HAP-1 (cell line): ENCODE results near the gene IRAK1BP1.

Experiments used
- DNase-seq, 2 experiments: peaks; one replicate each; pipeline ENCODE4 v3.0.0-alpha.2; 2016 to 2020; ENCODE audit warnings: low spot score in 2 of 2
- H3K27me3 ChIP-seq: fragments of 250-450 bp; sonication (Bioruptor Pico); 2 replicates; pipeline ENCODE4 v1.5.1; 2020; ENCODE audit warnings: low read depth, mild to moderate bottlenecking, moderate library complexity
- H3K36me3 ChIP-seq: fragments of 250-450 bp; sonication (Bioruptor Pico); replicated peaks from 2 replicates; pipeline ENCODE4 v1.5.1; 2020; ENCODE audit warnings: mild to moderate bottlenecking
- H3K4me1 ChIP-seq: fragments of 250-450 bp; sonication (Bioruptor Pico); 2 replicates; pipeline ENCODE4 v1.5.1; 2020; ENCODE audit warnings: mild to moderate bottlenecking
- H3K4me3 ChIP-seq: fragments of 250-450 bp; sonication (Bioruptor Pico); 2 replicates; pipeline ENCODE4 v1.5.1; 2020; ENCODE audit warnings: mild to moderate bottlenecking, moderate library complexity
- H3K9me3 ChIP-seq: fragments of 250-450 bp; sonication (Bioruptor Pico); 2 replicates; pipeline ENCODE4 v1.5.1; 2020; ENCODE audit warnings: mild to moderate bottlenecking, moderate library complexity
- in situ Hi-C: fragments of 300-500 bp; cut with MboI; formaldehyde crosslinking; loops from 3 replicates; pipeline ENCODE4 v1.14.3; 2020; ENCODE audit warnings: low sequenced_read_pairs, inconsistent platforms, mixed read lengths

Gene IRAK1BP1

GRCh38 chr6:78867370-78868040, at the start of gene IRAK1BP1:
Gene IRAK1BP1 (plus strand): TSS chr6:78867551. CDS start chr6:78867577, 26 bp downstream.
- H3K4me3 ChIP-seq, result peak within 1 kb of the TSS; percentile 71
- peak; percentile 82 to 91 for DNase-seq
- peaks cover 31% of the 10 kb centered on the region for H3K4me1 ChIP-seq
- H3K9me3 ChIP-seq, result no peaks in the 10 kb centered on the region
- in situ Hi-C loops, result no loop called here
- peaks cover 4% of the 10 kb centered on the region; the same call in 1 of the 2 replicates for H3K36me3 ChIP-seq
- H3K27me3 ChIP-seq, result no peaks in the 10 kb centered on the region

- in situ Hi-C loops, result no loop called here
- H3K36me3 ChIP-seq, result no peaks in the 10 kb centered on the region
- no peak overlapping the region for H3K4me3 ChIP-seq
- no peaks in the 10 kb centered on the region for H3K9me3 ChIP-seq
- no peaks in the 10 kb centered on the region for H3K27me3 ChIP-seq
- no peaks in the 10 kb centered on the region for H3K4me1 ChIP-seq
- DNase-seq, result no peak
These were observed 43.3 kb upstream of the IRAK1BP1 start for GRCh38 chr6:78824045-78824444.

GRCh38 chr6:78829407-78829806, 37.9 kb upstream of the IRAK1BP1 start:
- Histone ChIP-seq H3K27me3 (no peaks in the 10 kb centered on the region), H3K4me3 (no peak overlapping the region), H3K4me1 (no peaks in the 10 kb centered on the region), H3K9me3 (no peaks in the 10 kb centered on the region), H3K36me3 (no peaks in the 10 kb centered on the region)
- no peak for DNase-seq
- in situ Hi-C loops, result no loop called here

- in situ Hi-C loops, result no loop called here
- no peak overlapping the region for H3K4me3 ChIP-seq
- no peaks in the 10 kb centered on the region for H3K27me3 ChIP-seq
- no peaks in the 10 kb centered on the region for H3K36me3 ChIP-seq
- H3K9me3 ChIP-seq, result no peaks in the 10 kb centered on the region
- H3K4me1 ChIP-seq, result no peaks in the 10 kb centered on the region
- no peak for DNase-seq
These were observed 36.5 kb upstream of the IRAK1BP1 start for GRCh38 chr6:78830805-78831204.

GRCh38 chr6:78831492-78831891, 35.9 kb upstream of the IRAK1BP1 start:
- H3K9me3 ChIP-seq, result no peaks in the 10 kb centered on the region
- no peaks in the 10 kb centered on the region for H3K36me3 ChIP-seq
- in situ Hi-C loops, result no loop called here
- no peak overlapping the region for H3K4me3 ChIP-seq
- H3K27me3 ChIP-seq, result no peaks in the 10 kb centered on the region
- no peak for DNase-seq
- no peaks in the 10 kb centered on the region for H3K4me1 ChIP-seq

GRCh38 chr6:78832091-78832808, 35.1 kb upstream of the IRAK1BP1 start:
- Histone ChIP-seq H3K27me3 (no peaks in the 10 kb centered on the region), H3K36me3 (no peaks in the 10 kb centered on the region), H3K4me3 (no peak overlapping the region), H3K9me3 (no peaks in the 10 kb centered on the region), H3K4me1 (no peaks in the 10 kb centered on the region)
- in situ Hi-C loops, result no loop called here
- no peak for DNase-seq

GRCh38 chr6:78835817-78836216, 31.5 kb upstream of the IRAK1BP1 start:
- no peak for DNase-seq
- in situ Hi-C loops, result no loop called here
- no peaks in the 10 kb centered on the region for H3K36me3 ChIP-seq
- no peaks in the 10 kb centered on the region for H3K9me3 ChIP-seq
- H3K27me3 ChIP-seq, result no peaks in the 10 kb centered on the region
- no peak overlapping the region for H3K4me3 ChIP-seq
- H3K4me1 ChIP-seq, result peaks cover under 1% of the 10 kb centered on the region; the same call in 1 of the 2 replicates

GRCh38 chr6:78836598-78836997, 30.8 kb upstream of the IRAK1BP1 start:
- Histone ChIP-seq H3K27me3 (no peaks in the 10 kb centered on the region), H3K9me3 (no peaks in the 10 kb centered on the region), H3K36me3 (no peaks in the 10 kb centered on the region), H3K4me1 (peaks cover 6% of the 10 kb centered on the region; the same call in 1 of the 2 replicates), H3K4me3 (no peak overlapping the region)
- no peak for DNase-seq
- in situ Hi-C loops, result no loop called here

- DNase-seq, result no peak
- Histone ChIP-seq H3K27me3 (no peaks in the 10 kb centered on the region), H3K4me3 (no peak overlapping the region), H3K4me1 (peaks cover 26% of the 10 kb centered on the region), H3K36me3 (no peaks in the 10 kb centered on the region), H3K9me3 (no peaks in the 10 kb centered on the region)
- in situ Hi-C loops, result no loop called here
These were observed 26.2 kb upstream of the IRAK1BP1 start for GRCh38 chr6:78841111-78841510.

GRCh38 chr6:78842953-78843352, 24.4 kb upstream of the IRAK1BP1 start:
- Histone ChIP-seq H3K9me3 (no peaks in the 10 kb centered on the region), H3K27me3 (no peaks in the 10 kb centered on the region), H3K4me3 (no peak overlapping the region), H3K4me1 (peaks cover 26% of the 10 kb centered on the region), H3K36me3 (no peaks in the 10 kb centered on the region)
- in situ Hi-C loops, result no loop called here
- DNase-seq, result no peak

- H3K4me1 ChIP-seq, result peaks cover 26% of the 10 kb centered on the region
- no peaks in the 10 kb centered on the region for H3K9me3 ChIP-seq
- H3K27me3 ChIP-seq, result no peaks in the 10 kb centered on the region
- in situ Hi-C loops, result no loop called here
- H3K36me3 ChIP-seq, result no peaks in the 10 kb centered on the region
- DNase-seq, result no peak
- H3K4me3 ChIP-seq, result no peak overlapping the region
These were observed 22.5 kb upstream of the IRAK1BP1 start for GRCh38 chr6:78844899-78845298.

GRCh38 chr6:78845567-78845966, 21.8 kb upstream of the IRAK1BP1 start:
- Histone ChIP-seq H3K4me3 (no peak overlapping the region), H3K4me1 (peaks cover 26% of the 10 kb centered on the region), H3K36me3 (no peaks in the 10 kb centered on the region), H3K27me3 (no peaks in the 10 kb centered on the region), H3K9me3 (no peaks in the 10 kb centered on the region)
- in situ Hi-C loops, result no loop called here
- DNase-seq, result no peak

- no peak for DNase-seq
These were observed 16.7 kb upstream of the IRAK1BP1 start for GRCh38 chr6:78850621-78851020.

GRCh38 chr6:78851156-78851555, 16.2 kb upstream of the IRAK1BP1 start:
- DNase-seq, result no peak
- no peak overlapping the region for H3K4me3 ChIP-seq
- no peaks in the 10 kb centered on the region for H3K27me3 ChIP-seq
- no peaks in the 10 kb centered on the region for H3K36me3 ChIP-seq
- H3K9me3 ChIP-seq, result no peaks in the 10 kb centered on the region
- H3K4me1 ChIP-seq, result peaks cover 39% of the 10 kb centered on the region
- in situ Hi-C loops, result no loop called here

More at GRCh38 chr6:78850621-78851020, 16.7 kb upstream of the IRAK1BP1 start:
- Histone ChIP-seq H3K36me3 (no peaks in the 10 kb centered on the region), H3K4me3 (no peak overlapping the region), H3K4me1 (peaks cover 34% of the 10 kb centered on the region), H3K27me3 (no peaks in the 10 kb centered on the region), H3K9me3 (no peaks in the 10 kb centered on the region)
- in situ Hi-C loops, result no loop called here
